A673 (cell line): Measurements from ENCODE around the gene IL1RAPL2.
"Not testable (repeated sequence)": the region's sequence is repeated elsewhere in the genome, so short reads cannot be mapped to it uniquely, and the experiment has no call there.

Source experiments
- EZH2 ChIP-seq: fragments of 200-600 bp; sonication (generic); IDR thresholded peaks from 2 replicates; pipeline ENCODE4 v1.6.1; 2017; ENCODE audit warnings: borderline replicate concordance, low read depth, mild to moderate bottlenecking, mixed read lengths, antibody characterized with exemption, low read length; ENCODE audit not compliant: poor library complexity, severe bottlenecking
- TF ChIP-seq, protein P1 (sequence below): fragments of 300-800, 200-600 bp; sonication (generic); conservative IDR thresholded peaks from 2 replicates; pipeline ENCODE4 v1.5.1; 2017; ENCODE audit warnings: low read depth, mild to moderate bottlenecking, antibody characterized with exemption, low read length, moderate library complexity, mixed read lengths

DNA sequence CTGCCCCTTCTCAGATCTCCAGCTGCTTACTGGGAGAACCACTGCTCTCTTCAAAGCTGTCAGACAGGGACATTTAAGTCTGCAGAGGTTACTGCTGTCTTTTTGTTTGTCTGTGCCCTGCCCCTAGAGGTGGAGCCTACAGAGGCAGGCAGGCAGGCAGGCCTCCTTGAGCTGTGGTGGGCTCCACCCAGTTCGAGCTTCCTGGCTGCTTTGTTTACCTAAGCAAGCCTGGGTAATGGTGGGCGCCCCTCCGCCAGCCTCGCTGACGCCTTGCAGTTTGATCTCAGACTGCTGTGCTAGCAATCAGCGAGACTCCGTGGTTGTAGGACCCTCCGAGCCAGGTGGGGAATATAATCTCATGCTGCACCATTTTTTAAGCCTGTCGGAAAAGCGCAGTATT lies 343.7 kb downstream of the IL1RAPL2 start:
- TF ChIP-seq, protein P1, sequence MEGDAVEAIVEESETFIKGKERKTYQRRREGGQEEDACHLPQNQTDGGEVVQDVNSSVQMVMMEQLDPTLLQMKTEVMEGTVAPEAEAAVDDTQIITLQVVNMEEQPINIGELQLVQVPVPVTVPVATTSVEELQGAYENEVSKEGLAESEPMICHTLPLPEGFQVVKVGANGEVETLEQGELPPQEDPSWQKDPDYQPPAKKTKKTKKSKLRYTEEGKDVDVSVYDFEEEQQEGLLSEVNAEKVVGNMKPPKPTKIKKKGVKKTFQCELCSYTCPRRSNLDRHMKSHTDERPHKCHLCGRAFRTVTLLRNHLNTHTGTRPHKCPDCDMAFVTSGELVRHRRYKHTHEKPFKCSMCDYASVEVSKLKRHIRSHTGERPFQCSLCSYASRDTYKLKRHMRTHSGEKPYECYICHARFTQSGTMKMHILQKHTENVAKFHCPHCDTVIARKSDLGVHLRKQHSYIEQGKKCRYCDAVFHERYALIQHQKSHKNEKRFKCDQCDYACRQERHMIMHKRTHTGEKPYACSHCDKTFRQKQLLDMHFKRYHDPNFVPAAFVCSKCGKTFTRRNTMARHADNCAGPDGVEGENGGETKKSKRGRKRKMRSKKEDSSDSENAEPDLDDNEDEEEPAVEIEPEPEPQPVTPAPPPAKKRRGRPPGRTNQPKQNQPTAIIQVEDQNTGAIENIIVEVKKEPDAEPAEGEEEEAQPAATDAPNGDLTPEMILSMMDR, result not testable (repeated sequence)
- not testable (repeated sequence) for TF ChIP-seq EZH2
